HG03103 (cell line): ENCODE data around the gene UQCC5.
"Not testable (repeated sequence)": the region's sequence is repeated elsewhere in the genome, so short reads cannot be mapped to it uniquely, and the experiment has no call there.

Experiments
- ATAC-seq: cut with Tn5 transposase; IDR thresholded peaks from one replicate; pipeline ENCODE4 v1.9.1; 2021; ENCODE audit warnings: low read depth; ENCODE audit not compliant: unreplicated experiment

Gene UQCC5

DNA sequence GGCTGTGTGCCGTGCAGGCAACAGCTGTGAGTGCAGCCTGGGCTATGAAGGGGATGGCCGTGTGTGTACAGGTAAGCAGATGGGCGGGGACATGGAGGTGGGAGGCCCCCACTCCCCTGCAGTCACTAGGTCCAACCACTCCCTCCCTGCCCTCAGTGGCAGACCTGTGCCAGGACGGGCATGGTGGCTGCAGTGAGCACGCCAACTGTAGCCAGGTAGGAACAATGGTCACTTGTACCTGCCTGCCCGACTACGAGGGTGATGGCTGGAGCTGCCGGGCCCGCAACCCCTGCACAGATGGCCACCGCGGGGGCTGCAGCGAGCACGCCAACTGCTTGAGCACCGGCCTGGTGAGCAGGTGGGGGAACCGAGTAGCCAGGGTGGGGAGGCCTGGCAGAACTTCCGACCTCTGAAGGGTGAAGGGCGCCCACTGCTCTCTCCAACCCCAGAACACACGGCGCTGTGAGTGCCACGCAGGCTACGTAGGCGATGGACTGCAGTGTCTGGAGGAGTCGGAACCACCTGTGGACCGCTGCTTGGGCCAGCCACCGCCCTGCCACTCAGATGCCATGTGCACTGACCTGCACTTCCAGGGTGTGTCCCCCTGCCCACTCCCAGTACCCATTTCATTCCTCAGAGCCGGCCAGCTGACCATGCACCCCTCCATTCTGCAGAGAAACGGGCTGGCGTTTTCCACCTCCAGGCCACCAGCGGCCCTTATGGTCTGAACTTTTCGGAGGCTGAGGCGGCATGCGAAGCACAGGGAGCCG is 14.3 kb upstream of the UQCC5 start:
- ATAC-seq: no peak

DNA sequence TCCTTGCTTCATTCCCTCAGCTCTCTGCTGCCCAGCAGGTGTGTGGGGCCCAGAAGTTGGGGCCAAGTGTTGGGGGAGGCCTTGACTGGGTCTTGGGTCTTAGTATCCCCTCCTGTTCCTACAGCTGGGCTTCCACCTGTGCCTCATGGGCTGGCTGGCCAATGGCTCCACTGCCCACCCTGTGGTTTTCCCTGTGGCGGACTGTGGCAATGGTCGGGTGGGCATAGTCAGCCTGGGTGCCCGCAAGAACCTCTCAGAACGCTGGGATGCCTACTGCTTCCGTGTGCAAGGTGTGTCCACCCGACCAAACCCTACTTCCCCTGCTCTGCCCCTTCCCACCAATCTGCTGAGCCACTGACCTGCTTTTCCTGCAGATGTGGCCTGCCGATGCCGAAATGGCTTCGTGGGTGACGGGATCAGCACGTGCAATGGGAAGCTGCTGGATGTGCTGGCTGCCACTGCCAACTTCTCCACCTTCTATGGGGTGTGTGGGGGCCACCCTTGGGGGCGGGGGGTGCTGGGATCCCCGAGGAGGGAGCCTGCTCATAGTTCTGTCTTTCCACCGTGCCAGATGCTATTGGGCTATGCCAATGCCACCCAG is 13.7 kb upstream of the UQCC5 start:
- ATAC-seq: no peak

DNA sequence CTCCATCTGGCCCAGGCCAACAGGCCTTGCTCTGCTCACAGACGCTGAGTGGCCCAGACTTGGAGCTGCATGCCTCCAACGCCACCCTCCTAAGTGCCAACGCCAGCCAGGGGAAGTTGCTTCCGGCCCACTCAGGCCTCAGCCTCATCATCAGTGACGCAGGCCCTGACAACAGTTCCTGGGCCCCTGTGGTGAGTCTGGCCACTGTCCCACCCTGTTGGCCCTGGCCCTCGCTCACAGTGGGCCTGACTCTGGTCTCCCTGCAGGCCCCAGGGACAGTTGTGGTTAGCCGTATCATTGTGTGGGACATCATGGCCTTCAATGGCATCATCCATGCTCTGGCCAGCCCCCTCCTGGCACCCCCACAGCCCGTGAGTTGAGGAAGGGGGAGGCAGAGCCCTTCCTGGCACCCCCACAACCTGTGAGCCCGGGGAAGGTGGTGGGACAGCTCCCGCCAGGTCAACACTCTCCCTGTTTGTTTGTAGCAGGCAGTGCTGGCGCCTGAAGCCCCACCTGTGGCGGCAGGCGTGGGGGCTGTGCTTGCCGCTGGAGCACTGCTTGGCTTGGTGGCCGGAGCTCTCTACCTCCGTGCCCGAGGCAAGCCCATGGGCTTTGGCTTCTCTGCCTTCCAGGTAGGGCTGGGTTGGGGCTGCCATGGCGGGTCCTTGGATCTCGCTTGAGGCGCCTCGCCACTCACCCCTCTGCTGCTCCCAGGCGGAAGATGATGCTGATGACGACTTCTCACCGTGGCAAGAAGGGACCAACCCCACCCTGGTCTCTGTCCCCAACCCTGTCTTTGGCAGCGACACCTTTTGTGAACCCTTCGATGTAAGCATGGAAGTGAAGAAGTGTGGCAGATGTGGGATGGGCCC is 12.8 kb upstream of the UQCC5 start:
- no peak for ATAC-seq

DNA sequence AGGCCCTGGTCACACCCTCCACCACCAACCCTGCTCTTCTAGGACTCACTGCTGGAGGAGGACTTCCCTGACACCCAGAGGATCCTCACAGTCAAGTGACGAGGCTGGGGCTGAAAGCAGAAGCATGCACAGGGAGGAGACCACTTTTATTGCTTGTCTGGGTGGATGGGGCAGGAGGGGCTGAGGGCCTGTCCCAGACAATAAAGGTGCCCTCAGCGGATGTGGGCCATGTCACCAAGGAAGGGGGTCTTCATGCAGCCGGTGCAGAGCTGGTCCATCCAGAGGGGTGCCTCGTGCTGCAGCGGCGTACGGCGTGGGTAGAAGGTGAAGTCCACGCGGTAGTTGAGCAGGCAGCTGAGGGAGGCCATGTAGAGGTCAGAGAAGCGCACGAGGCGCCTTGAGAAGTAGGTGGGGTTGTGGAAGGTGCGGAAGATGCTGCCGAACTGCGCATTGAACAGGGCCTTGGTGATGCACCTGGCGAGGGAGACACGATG is 12.1 kb upstream of the UQCC5 start:
- no peak for ATAC-seq

DNA sequence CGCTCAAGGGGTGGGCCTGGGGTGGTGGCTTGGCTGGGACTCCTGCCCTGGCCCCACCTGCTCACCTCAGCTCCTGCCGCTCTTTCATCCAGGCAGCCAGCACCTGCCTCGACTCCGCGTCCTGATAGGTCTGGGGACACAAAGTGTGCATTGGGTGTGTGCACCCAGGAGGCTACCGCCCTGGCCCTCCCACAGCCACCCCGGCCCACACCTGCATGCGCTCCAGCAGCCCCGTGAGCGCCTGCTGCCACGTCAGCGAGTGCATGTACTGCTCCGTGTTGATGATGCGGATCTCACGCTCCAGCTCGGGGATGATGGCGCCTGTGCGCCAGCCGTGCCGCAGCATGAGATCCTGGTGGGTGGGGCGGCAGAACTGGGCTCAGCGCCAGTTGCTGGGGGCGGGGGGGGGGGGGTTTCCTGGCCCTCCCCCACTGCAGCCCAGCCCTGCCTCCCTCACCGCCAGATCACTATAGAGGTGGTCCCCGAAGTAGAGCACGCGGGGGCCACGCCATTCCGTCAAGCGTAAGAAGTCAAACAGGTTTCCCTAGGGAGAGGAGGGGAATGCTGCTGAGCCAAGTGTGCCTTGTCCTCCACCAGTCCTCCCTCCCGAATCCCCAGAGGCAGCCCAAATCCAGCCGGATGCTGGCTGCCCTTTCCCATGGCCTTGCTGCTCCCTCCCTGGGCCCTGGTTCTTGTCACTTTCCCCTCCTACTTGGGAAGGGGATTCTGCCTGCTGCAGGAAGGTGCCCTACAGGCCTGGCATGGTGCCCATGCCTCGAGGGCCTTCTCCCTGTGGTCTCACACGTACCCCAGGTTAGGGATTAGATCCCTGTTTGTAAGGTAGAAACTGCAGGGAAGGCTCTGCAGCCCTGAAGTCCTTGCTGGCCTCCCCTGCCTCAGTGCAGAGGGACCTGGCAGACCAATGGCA is 11.4 kb upstream of the UQCC5 start:
- ATAC-seq: no peak

DNA sequence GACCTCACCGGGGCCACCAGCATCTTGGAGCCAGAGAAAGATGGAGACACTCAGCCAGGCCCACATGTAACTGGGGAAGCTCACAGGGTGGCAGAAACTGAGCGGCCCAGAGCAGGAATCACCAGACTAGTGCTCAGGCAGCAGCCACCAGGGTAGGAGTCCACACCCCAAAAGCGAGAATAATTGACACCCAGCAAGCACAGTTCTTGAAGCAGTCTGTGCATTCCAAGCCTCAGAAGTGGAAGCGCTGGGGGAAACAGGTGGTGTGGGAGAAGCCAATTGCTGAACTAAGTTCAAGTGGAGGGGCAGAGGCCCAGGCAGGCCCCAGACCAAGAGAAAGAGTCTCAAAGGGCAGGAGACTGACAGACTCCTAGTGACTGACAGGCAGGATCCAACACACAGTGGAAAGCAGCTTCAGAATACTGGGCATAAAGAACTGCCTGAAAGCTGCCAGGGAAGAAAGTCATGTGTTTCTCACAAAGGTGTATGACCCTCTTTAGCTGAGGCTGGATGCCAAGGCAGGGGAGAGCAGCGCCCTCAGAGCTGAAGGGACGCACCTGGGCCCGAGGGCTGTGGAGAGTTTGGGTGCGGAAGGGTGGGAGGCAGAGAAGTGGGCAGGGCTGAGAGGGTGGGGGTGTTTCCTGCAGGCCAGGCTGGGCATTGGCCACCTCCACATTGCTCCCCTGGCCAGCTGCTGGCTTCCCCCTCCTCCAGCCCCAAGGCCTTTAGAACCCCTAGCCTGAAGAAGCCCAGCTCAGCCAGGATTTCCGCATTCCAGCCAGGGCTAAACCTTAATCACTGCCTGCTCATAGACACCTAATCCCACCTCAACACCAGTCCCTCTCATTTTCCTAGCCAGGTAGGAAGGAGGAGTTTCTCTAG is 10.5 kb upstream of the UQCC5 start:
- ATAC-seq: no peak

DNA sequence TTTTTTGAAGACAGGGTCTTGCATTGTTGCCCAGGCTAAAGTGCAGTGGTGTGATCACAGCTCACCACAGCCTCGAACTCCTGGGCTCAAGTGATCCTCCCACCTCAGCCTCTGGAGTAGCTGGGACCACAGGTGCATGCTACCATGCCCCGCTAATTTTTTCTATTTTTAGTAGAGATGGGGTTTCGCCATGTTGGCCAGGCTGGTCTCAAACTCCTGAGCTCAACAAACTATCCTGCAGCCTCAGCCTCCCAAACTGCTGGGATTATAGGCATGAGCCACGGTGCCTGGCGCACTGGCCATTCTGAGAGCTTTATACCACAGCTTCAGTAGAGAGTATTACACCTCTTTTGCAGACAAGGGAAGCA is 9.8 kb upstream of the UQCC5 start:
- ATAC-seq: not testable (repeated sequence)

DNA sequence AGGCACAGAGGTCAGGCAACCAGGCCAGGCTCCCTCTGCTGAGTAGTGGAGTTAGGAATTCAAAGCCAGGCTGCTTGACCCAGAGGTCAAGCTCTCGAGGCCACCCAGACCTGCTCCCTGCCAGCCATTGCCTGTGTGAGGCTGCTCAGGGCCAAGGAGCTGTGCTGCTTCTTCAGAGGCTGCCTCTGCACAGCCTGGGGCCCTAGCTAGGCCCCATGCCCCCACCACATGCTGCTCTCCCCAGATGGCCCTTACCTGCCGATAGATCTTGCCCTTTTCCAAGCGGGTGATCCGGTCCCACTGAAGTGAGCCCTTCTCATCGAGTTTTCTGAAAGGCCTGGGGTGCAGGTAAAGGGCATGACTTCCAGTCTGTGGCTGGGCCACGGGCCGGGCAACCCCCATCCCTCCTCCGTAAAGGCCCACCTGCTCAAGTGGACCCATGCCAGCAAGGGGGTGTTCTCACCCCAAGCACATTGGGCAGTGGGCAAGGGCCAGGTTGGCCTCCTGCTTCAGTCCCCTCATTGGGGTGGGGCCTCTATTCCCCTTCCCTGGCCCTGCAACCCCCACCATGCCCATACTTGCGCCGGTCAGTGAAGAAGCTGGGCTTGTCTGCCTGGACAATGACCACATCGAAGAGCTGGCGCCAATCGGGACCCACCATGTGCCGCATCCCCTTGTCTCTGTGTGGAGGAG is 9.2 kb upstream of the UQCC5 start:
- ATAC-seq: no peak

DNA sequence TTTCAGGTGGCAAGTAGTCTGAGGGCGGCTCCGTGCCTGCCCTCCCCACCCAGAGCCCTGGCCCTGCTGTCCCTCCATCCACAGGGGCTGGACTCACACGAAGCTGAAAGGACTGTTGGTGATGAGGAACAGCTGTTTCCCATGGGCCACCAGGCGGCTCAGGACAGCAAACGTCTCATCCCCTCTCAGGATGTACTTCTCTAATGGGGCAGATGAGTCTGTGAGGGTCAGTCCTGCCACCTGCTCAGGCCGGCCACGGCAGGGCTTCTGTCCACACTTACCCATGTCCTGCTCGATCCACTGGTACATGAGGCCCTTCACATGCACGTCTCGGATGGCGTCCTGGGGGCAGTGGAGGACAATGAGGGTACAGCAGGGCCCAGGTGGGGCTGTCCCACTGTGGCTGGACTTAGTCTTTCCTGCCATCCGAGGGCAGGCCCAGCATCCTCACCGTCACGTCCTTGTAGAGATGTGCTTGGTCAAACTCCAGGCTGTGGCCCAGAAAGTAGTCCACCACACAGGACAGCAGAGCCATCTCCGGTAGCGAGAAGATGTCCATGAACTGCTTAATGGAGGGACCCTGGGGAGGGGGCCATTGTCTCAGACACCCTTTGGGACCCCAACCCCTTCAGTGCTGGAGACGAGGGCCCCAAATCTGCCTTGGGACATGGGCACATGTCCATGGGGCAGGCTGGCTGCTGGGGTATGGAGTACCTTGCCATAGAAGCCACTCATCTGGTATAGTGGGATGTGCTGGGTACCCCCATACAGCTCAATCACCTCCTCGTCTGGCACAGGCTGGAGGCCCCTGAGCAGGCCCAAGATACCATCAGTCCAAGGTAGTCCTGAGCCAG is 8.4 kb upstream of the UQCC5 start:
- ATAC-seq: no peak

DNA sequence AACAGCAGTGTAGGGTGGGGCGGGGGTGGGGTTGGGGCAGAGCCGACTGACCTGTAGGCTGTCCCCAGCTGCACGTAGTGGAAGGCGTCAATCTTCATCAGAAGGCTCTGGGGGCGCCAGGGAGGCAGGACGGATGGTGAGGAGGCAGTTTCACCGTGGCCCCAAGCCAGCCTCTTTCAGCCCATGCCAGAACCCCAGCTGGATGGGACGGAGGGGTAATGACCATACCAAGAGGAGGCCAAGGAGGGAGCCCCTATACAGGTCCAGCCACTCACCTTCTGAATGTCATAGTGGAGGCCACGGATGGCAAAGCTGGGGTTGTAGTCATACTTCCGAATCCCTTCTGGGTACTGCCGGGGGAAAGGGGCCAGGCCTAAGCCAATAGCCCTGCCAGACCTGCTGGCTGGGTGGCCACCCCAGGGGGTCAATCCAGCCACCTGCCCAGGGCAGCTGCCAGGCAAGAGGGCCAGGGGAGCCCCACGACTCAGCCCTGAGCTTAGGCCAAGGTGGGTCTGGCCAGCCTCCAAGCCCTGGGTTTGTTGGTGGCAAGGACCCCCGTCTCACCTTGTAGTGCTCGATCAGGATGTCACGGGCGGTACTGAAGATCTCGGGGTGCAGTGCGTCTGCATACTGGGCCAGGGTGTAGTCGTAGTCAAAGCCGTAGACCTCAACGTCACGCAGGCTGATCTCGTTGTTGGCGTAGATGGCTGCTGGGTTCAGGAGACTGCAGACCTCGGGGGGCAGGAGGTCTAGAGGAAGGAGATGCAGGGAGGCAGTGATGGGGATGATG is 7.6 kb upstream of the UQCC5 start:
- no peak for ATAC-seq

DNA sequence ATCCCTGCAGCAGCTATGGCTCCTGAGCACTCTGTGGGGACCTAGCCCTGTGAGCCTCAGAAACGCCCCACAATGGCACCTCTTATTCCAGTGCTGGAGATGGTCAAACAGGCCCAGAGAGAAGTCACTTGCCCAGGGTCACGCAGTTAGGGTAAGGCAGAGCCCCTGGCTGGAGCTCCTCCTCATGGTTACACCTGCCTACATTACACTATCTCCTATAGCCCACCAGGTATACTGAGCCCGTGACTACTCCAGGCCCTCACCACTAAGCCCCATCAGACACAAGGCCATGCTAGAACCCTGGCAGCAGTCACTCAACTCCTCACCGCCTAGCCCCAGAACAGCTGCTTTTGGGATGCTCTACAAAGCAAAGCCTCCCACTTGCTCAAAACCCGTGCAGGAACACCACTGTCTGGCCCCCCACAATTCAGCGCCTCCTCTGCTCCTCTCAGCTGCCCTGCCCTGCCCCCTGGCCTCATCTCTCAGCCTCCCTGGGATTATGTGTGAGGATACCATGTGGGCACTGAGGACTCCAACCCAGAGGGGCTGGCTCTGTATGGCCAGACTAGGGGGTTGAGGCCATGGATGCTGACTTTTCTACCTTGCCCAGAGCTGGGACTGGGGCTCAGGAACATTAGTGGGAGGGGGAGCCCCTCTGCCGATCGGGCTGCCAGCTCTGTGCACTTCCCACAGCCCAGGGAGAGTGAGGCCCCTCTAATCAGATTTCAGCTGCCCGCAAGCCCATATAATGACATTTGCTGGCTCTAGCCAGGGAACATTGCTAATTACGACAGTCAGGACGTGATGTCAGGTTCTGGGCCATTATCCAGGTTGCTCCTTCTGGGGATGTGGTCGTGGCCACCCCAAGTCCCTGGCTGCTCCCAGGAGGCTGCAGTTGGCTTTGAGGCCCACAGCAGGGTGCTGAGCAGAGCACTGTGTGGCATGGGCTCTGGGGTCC is 6.8 kb upstream of the UQCC5 start:
- no peak for ATAC-seq

DNA sequence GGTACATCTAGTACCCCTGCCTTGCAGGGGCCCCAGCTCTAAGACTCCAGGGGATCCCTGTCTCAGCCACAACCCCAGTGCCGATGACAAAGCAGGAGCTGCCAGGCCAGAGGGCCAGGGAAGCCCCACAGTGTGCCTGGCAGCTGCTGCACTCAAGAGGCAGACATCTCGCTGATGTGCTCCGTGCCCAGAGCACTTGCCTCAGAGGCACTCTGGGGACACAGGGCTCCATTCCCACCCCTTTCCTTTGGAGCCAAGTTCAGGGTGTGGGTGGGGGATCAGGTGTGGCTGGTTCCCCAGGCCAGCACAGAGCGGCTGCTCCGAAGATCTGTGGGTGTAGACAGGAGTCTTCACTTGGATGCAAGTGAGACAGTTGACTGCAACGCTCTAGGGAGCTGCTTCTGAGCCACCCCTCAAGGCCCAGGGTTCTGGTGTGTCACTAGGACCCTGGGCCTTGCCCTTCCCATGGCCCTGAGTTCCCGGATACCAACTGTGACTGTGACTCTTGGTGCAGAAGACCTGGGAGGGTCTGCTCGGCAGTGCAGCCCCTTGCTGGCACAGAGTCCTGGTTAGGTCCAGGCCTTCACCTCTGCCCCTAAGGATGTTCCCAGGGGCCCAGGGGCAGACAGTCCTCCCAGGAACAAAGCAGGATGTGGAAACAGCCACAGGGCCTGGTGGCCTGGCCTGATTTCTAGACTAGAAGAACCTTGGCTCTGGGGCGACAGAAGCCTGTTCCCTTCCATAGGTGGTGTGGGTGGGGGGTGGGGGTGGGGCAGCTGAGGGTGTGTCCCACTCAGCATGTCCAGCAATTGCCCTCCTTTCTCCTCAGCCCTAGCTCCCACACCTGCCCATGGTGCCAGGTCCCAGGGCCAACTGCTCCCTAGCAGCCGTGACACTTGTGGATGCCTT is 5.2 kb upstream of the UQCC5 start:
- ATAC-seq: no peak

DNA sequence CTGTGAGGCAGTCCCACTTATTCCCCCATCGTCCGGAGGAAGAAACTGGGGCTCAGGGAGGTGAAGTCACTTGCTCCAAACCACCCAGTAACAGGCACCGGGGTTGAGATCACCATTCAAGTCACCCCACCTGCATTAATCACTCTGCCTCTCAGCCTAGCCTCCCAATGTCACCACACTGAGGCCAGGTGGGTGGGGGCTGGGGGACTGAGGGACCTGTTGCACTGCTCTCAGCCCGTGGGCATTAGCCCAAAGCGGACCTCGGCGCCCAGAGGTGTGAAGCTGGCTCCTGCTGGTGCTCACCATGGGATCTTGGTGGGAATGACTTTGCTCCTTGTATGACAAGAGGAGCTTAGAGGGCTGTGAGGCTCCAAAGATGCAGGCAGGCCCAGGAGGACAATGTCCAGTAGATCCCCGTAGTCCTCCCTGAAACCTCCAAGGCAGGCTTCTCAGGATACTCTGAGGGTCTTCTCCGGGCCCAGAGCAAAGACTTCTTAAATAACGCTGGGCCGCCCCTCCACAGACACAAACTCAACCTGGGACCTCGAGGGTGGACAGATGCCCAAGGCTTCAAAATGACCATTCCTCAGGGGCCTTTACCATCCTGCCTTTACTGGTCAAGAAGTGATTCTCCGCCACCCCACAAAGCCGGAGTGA is 4.4 kb upstream of the UQCC5 start:
- ATAC-seq: no peak

DNA sequence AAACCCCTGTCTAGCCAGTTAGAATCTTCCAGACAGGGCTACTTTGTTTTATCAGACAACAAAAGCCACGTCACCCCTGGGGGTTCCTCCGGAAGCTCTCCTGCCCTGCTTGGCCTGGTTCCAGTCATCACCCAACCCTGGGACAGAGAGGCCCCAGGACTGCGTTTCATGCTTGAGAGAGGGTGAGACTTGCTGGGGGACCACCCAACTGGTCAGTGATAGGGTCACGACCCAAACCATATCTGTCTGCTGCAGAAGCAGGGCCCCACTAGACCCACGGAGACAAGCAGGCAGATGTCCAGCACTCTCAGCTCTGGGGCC is 3.9 kb upstream of the UQCC5 start:
- ATAC-seq: no peak
